Subcutaneous adipose tissue (tissue), 4 donors: Measurements from ENCODE around the gene SCML1. TPM values are rescaled to one million over a fixed set of nuclear protein-coding genes. Genes with fewer than 3 reads are reported as not detected.

Experiments
- total RNA-seq, 4 donors: library from RNA; depleted of rRNA; stranded (reverse); fragments of >200 nt; gene quantifications; one replicate each; pipeline ENCODE4 v1.1.0, GENCODE V29; 2016
- TF ChIP-seq, protein P1 (sequence below): fragments of 450-650 bp; IDR thresholded peaks from one replicate; pipeline ENCODE4 v1.5.1; 2016; ENCODE audit warnings: low read depth, mild to moderate bottlenecking, control low read depth, antibody characterized with exemption, moderate library complexity

The SCML1 gene
- 10 to 100 TPM; 17.0 to 21.5 (median 18.7) TPM for total RNA-seq

- TF ChIP-seq, protein P1, sequence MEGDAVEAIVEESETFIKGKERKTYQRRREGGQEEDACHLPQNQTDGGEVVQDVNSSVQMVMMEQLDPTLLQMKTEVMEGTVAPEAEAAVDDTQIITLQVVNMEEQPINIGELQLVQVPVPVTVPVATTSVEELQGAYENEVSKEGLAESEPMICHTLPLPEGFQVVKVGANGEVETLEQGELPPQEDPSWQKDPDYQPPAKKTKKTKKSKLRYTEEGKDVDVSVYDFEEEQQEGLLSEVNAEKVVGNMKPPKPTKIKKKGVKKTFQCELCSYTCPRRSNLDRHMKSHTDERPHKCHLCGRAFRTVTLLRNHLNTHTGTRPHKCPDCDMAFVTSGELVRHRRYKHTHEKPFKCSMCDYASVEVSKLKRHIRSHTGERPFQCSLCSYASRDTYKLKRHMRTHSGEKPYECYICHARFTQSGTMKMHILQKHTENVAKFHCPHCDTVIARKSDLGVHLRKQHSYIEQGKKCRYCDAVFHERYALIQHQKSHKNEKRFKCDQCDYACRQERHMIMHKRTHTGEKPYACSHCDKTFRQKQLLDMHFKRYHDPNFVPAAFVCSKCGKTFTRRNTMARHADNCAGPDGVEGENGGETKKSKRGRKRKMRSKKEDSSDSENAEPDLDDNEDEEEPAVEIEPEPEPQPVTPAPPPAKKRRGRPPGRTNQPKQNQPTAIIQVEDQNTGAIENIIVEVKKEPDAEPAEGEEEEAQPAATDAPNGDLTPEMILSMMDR: no peak
Observed at GRCh38 chrX:17736856-17737709, at the start of gene SCML1. Gene SCML1 (plus strand): TSS chrX:17737493. CDS start chrX:17744187, 6,694 bp downstream.

DNA sequence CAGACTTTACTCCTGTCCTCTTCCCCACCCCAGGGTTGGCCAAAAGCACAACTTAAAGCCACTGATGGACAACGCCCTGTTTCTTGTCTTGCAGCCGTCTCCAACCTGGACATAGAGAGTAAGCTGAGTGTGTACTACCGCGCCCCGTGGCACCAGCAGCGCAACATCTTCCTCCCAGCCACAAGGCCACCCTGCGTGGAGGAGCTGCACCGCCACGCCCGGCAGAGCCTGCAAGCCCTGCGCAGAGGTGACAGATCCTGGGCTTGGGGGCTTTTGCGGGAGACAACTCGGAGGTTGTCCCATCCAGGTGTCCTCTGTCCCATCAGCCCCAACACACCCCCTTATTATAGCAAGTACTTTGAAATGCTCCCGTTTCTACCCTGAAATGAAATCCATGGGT lies 49.6 kb upstream of the SCML1 start:
- TF ChIP-seq, protein P1: no peak

GRCh38 chrX:17689971-17690409 lies 47.3 kb upstream of the SCML1 start:
- TF ChIP-seq, protein P1: no peak

DNA sequence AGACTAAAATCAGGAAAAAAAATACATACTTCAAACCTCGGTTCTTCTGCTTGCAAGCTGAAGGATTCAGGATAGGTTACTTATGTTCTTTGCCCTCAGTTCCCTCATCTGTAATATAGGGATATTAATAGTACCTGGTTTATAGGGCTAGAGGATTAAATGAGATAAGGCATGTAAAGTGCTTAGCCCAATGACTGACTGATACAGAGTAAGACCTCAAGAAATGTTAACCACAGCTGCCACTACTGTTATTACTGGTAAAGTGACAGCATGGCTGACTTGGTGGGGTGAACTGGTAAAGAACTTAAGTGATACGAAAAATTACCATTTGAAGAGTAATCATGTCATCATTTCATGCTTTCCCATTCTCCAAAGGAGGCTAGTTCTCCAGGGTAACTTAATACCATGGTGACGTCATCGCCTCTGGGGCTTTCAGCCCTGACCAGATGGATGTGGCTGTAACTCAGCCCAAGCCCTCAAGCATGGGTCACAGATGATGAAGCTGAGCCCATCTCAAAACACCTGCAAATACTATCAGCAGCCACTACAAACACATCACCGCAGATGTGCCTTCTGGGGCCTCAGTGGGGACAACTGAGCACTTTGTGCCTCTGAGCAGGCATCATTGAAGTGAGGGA lies 44.5 kb upstream of the SCML1 start:
- TF ChIP-seq, protein P1: no peak

- TF ChIP-seq, protein P1: no peak
Observed at GRCh38 chrX:17697191-17697590, 40.1 kb upstream of the SCML1 start.

- TF ChIP-seq, protein P1: no peak
Observed at GRCh38 chrX:17700976-17701375, 36.3 kb upstream of the SCML1 start.

GRCh38 chrX:17703201-17703600 lies 34.1 kb upstream of the SCML1 start:
- TF ChIP-seq, protein P1: no peak
